ENCODE results near the gene MTO1. TPM values are rescaled to one million over a fixed set of nuclear protein-coding genes. Genes with fewer than 3 reads are reported as not detected.

Gene MTO1, protein sequence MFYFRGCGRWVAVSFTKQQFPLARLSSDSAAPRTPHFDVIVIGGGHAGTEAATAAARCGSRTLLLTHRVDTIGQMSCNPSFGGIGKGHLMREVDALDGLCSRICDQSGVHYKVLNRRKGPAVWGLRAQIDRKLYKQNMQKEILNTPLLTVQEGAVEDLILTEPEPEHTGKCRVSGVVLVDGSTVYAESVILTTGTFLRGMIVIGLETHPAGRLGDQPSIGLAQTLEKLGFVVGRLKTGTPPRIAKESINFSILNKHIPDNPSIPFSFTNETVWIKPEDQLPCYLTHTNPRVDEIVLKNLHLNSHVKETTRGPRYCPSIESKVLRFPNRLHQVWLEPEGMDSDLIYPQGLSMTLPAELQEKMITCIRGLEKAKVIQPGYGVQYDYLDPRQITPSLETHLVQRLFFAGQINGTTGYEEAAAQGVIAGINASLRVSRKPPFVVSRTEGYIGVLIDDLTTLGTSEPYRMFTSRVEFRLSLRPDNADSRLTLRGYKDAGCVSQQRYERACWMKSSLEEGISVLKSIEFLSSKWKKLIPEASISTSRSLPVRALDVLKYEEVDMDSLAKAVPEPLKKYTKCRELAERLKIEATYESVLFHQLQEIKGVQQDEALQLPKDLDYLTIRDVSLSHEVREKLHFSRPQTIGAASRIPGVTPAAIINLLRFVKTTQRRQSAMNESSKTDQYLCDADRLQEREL
- 28.6 and 40.0 TPM in 2 replicates for total RNA-seq (ENCODE audit: low replicate concordance)

DNA sequence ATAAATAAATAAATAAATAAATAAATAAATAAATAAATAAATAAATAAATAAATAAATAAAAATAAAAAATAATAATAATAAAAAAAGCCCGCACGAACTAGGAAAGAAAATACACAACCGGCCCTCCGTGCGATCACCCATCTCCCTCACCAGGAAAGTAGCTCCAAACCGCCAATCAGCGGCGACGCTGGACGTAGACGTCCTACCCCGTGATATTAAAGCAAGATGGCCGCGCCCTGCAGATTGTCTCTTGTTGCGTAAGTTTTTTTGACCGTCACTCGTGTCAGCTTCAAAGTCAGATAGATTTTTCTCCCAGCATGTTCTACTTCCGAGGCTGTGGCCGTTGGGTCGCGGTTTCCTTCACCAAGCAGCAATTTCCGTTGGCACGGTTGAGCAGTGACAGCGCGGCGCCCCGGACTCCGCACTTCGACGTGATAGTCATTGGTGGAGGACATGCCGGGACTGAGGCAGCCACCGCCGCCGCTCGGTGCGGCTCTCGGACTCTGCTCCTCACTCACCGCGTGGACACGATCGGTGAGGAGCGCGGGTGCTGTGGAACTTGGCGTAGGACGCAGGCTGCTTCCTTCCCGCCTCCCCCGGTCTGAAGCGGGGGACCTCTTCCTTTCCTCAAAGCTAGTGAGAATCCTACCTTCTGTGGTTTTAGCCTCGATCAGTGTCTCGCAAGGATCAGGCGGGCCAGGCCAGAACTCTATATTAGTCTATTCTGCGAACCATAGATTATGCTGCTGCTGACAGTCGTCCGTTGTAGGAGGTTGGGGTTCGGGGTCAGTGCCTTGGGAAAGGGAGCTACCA, at the start of gene MTO1:
MTO1 (plus strand) TSS at position 201 of the 814 bp plus-strand sequence; CDS start at position 319, 118 bp downstream.
- H3F3A ChIP-seq (ENCODE audit: low read depth), result no peaks in the 10 kb centered on the region
- no peaks in the 10 kb centered on the region for H3K27me3 ChIP-seq
- peaks cover 6% of the 10 kb centered on the region for H3K4me1 ChIP-seq
- H4K20me1 ChIP-seq (ENCODE audit: low read depth), result no peaks in the 10 kb centered on the region
- peaks cover 38% of the 10 kb centered on the region for H3K79me2 ChIP-seq (ENCODE audit: low read depth)
- peaks cover 6% of the 10 kb centered on the region for H3K36me3 Mint-ChIP-seq
- H3K9ac ChIP-seq, result peak within 1 kb of the TSS; percentile 79
- H3K9me3 Mint-ChIP-seq, result no peaks in the 10 kb centered on the region
- H3K4me3 Mint-ChIP-seq, result peak within 1 kb of the TSS; percentile 99
- H3K27ac ChIP-seq, result no peak within 1 kb of the TSS
- no peaks in the 10 kb centered on the region for H3K36me3 ChIP-seq
- H3K27me3 Mint-ChIP-seq (ENCODE audit: insufficient read depth, low read depth), result peaks cover 5% of the 10 kb centered on the region
- peak within 1 kb of the TSS; percentile 94 for H3K4me3 ChIP-seq
- TF ChIP-seq, protein P1, sequence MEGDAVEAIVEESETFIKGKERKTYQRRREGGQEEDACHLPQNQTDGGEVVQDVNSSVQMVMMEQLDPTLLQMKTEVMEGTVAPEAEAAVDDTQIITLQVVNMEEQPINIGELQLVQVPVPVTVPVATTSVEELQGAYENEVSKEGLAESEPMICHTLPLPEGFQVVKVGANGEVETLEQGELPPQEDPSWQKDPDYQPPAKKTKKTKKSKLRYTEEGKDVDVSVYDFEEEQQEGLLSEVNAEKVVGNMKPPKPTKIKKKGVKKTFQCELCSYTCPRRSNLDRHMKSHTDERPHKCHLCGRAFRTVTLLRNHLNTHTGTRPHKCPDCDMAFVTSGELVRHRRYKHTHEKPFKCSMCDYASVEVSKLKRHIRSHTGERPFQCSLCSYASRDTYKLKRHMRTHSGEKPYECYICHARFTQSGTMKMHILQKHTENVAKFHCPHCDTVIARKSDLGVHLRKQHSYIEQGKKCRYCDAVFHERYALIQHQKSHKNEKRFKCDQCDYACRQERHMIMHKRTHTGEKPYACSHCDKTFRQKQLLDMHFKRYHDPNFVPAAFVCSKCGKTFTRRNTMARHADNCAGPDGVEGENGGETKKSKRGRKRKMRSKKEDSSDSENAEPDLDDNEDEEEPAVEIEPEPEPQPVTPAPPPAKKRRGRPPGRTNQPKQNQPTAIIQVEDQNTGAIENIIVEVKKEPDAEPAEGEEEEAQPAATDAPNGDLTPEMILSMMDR (IDR thresholded peaks at IDR 0.05), result no peak
- no peak for TF ChIP-seq EZH2phosphoT487 (IDR thresholded peaks at IDR 0.05)
- no peak for TF ChIP-seq EZH2 (IDR thresholded peaks at IDR 0.05)
- H3K27ac Mint-ChIP-seq, result peak within 1 kb of the TSS; percentile 98
- peak within 1 kb of the TSS; percentile 95 for H3K4me2 ChIP-seq
- H3K4me1 Mint-ChIP-seq, result peaks cover 21% of the 10 kb centered on the region
- peak; percentile 86 for DNase-seq (ENCODE audit: low spot score)
- peak within 1 kb of the TSS; percentile 100 for H2AFZ ChIP-seq (replicated peaks)
- no peaks in the 10 kb centered on the region for H3K9me3 ChIP-seq (ENCODE audit: low read depth)

DNA sequence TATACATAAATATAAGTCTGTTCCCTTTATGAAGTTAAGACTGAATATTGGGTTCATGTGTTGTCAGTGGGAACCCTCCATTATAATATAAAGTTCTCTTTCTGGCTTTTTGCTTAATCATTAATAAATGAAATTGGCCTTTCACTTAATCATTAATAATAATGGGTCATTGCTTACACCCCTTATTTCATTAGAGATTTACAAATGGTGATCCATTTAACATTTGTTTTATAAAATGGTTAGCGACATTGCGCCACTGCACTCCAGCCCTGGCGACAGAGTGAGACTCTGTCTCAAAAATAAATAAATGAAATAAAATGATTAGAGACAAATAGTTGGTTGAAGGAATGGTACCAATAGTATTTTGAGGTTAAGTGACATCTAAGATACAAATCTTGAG, 48.4 kb upstream of the MTO1 start:
- Mint-ChIP-seq H3K27ac (no peak overlapping the region), H3K4me3 (no peak overlapping the region), H3K9me3 (no peaks in the 10 kb centered on the region), H3K27me3 (ENCODE audit: insufficient read depth, low read depth) (peaks cover 2% of the 10 kb centered on the region), H3K4me1 (no peaks in the 10 kb centered on the region), H3K36me3 (no peaks in the 10 kb centered on the region)
- H3K9me3 ChIP-seq (ENCODE audit: low read depth), result no peaks in the 10 kb centered on the region
- H3K4me3 ChIP-seq, result no peak overlapping the region
- no peaks in the 10 kb centered on the region for H3K4me1 ChIP-seq
- TF ChIP-seq, protein P1 (IDR thresholded peaks at IDR 0.05), result no peak
- TF ChIP-seq EZH2 (IDR thresholded peaks at IDR 0.05), result no peak
- TF ChIP-seq EZH2phosphoT487 (IDR thresholded peaks at IDR 0.05), result no peak
- H3K4me2 ChIP-seq, result no peak overlapping the region
- no peaks in the 10 kb centered on the region for H4K20me1 ChIP-seq (ENCODE audit: low read depth)
- H2AFZ ChIP-seq (replicated peaks), result no peak overlapping the region
- H3F3A ChIP-seq (ENCODE audit: low read depth), result no peaks in the 10 kb centered on the region
- DNase-seq (ENCODE audit: low spot score), result no peak
- no peaks in the 10 kb centered on the region for H3K27me3 ChIP-seq
- no peaks in the 10 kb centered on the region for H3K79me2 ChIP-seq (ENCODE audit: low read depth)
- H3K36me3 ChIP-seq, result no peaks in the 10 kb centered on the region
- H3K9ac ChIP-seq, result no peak overlapping the region
- no peak overlapping the region for H3K27ac ChIP-seq

DNA sequence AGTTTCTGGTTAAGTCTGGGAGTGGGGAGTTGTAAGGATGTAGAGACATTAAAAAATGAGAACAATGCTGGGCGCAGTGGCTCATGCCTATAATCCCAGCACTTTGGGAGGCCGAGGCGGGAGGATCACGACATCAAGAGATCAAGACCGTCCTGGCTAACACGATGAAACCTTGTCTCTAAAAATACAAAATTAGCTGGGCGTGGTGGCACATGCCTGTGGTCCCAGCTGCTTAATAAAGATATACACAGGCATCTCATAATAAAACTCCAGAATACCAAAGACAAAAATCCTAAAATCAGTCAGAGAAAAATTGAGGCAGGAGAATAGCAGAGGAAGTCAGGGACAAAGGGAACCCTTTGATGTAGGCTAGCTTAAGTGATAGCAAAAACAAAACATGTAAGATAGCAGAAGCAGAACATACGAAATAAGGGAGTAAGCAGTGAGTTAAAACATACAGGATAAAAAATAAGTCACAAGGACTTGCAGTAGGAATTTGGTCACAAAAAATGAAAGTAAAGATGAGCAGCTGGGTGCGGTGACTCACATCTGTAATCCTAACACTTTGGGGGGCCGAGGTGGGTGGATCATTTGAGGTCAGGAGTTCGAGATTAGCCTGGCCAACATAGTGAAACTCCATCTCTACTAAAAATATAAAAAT, 43.3 kb upstream of the MTO1 start:
- no peaks in the 10 kb centered on the region for H3K79me2 ChIP-seq (ENCODE audit: low read depth)
- Mint-ChIP-seq H3K36me3 (no peaks in the 10 kb centered on the region), H3K4me1 (no peaks in the 10 kb centered on the region), H3K9me3 (no peaks in the 10 kb centered on the region), H3K27me3 (ENCODE audit: insufficient read depth, low read depth) (no peaks in the 10 kb centered on the region), H3K27ac (peak overlapping the region; percentile 22), H3K4me3 (no peak overlapping the region)
- no peaks in the 10 kb centered on the region for H3K27me3 ChIP-seq
- no peak overlapping the region for H3K27ac ChIP-seq
- no peaks in the 10 kb centered on the region for H3K4me1 ChIP-seq
- H4K20me1 ChIP-seq (ENCODE audit: low read depth), result no peaks in the 10 kb centered on the region
- H3K9ac ChIP-seq, result no peak overlapping the region
- no peaks in the 10 kb centered on the region for H3K9me3 ChIP-seq (ENCODE audit: low read depth)
- DNase-seq (ENCODE audit: low spot score), result no peak
- H3K36me3 ChIP-seq, result no peaks in the 10 kb centered on the region
- no peak overlapping the region for H3K4me2 ChIP-seq
- TF ChIP-seq EZH2 (IDR thresholded peaks at IDR 0.05), result no peak
- TF ChIP-seq, protein P1 (IDR thresholded peaks at IDR 0.05), result no peak
- TF ChIP-seq EZH2phosphoT487 (IDR thresholded peaks at IDR 0.05), result no peak
- no peak overlapping the region for H3K4me3 ChIP-seq
- no peak overlapping the region for H2AFZ ChIP-seq (replicated peaks)
- no peaks in the 10 kb centered on the region for H3F3A ChIP-seq (ENCODE audit: low read depth)

Measured in neural progenitor cell (in vitro differentiated cells).